Activated T-helper 17 cell treated with anti-CD3 and anti-CD28 coated beads, Interleukin-2, amount 50 U/mL, for 72 hours (primary cell): ENCODE results near the gene BNIP5. TPM values are rescaled to one million over a fixed set of nuclear protein-coding genes. Genes with fewer than 3 reads are reported as not detected.
"Not testable (repeated sequence)": the region's sequence is repeated elsewhere in the genome, so short reads cannot be mapped to it uniquely, and the experiment has no call there.

Experiments used
- ATAC-seq: fragments of 150-1000 bp; cut with Tn5 transposase; replicated peaks from 2 replicates; pipeline ENCODE4 v1.10.0; 2021; ENCODE audit warnings: mild to moderate bottlenecking, moderate library complexity
- H3K27ac Mint-ChIP-seq: one replicate; pipeline ENCODE4 v1.8.0; 2022; ENCODE audit warnings: mixed read lengths
- H3K27me3 Mint-ChIP-seq: one replicate; pipeline ENCODE4 v1.8.0; 2022; ENCODE audit warnings: mixed read lengths
- H3K36me3 Mint-ChIP-seq: one replicate; pipeline ENCODE4 v1.8.0; 2022; ENCODE audit warnings: low read depth, mild to moderate bottlenecking, mixed read lengths
- H3K4me1 Mint-ChIP-seq: one replicate; pipeline ENCODE4 v1.8.0; 2022; ENCODE audit warnings: mixed read lengths
- H3K4me3 Mint-ChIP-seq: one replicate; pipeline ENCODE4 v1.8.0; 2022; ENCODE audit warnings: mild to moderate bottlenecking, mixed read lengths
- H3K9me3 Mint-ChIP-seq: one replicate; pipeline ENCODE4 v1.8.0; 2022; ENCODE audit warnings: mixed read lengths
- total RNA-seq, 2 donors: library from RNA; stranded (reverse); gene quantifications; one replicate each; pipeline ENCODE4 v1.2.3, GENCODE V29; 2022

Gene BNIP5
- total RNA-seq, 2 donors from 2014 or later = not detected

GRCh38 chr6:36373368-36374019 lies 36.8 kb upstream of the BNIP5 start:
- peaks cover 6% of the 10 kb centered on the region for H3K36me3 Mint-ChIP-seq

DNA sequence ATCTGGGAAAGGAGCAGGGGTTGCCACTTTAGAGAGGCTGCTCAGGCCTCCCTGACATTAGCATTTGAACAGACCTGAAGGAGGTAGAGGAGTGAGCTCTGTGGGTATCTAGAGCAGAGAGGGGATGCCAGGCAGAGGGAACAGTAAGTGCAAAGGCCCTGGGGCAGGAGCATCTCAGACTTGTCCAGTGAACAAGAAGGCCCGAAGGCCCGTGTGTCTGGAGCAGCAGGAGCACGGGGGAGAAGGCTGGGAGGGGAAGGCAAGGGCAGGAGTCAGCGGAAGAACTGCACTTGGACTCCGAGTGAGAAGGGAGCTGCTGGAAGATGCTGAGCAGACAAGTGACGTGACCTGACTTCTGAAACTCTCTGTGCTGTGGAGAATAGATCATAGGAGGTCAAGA lies 35.4 kb upstream of the BNIP5 start:
- no peak for ATAC-seq
- no peaks in the 10 kb centered on the region for H3K4me1 Mint-ChIP-seq
- no peak overlapping the region for H3K27ac Mint-ChIP-seq
- H3K9me3 Mint-ChIP-seq = no peaks in the 10 kb centered on the region
- peaks cover 7% of the 10 kb centered on the region for H3K36me3 Mint-ChIP-seq
- H3K27me3 Mint-ChIP-seq = no peaks in the 10 kb centered on the region
- H3K4me3 Mint-ChIP-seq = no peak overlapping the region

More at GRCh38 chr6:36373368-36374019, 36.8 kb upstream of the BNIP5 start:
- Mint-ChIP-seq H3K4me3 (no peak overlapping the region), H3K27ac (no peak overlapping the region), H3K9me3 (no peaks in the 10 kb centered on the region), H3K4me1 (peaks cover 8% of the 10 kb centered on the region), H3K27me3 (no peaks in the 10 kb centered on the region)
- no peak for ATAC-seq

GRCh38 chr6:36371211-36371610 lies 34.5 kb upstream of the BNIP5 start:
- H3K4me1 Mint-ChIP-seq = no peaks in the 10 kb centered on the region
- ATAC-seq = no peak
- H3K27ac Mint-ChIP-seq = no peak overlapping the region
- peaks cover 7% of the 10 kb centered on the region for H3K36me3 Mint-ChIP-seq
- no peaks in the 10 kb centered on the region for H3K9me3 Mint-ChIP-seq
- H3K4me3 Mint-ChIP-seq = no peak overlapping the region
- H3K27me3 Mint-ChIP-seq = no peaks in the 10 kb centered on the region

- Mint-ChIP-seq H3K4me3 (no peak overlapping the region), H3K9me3 (no peaks in the 10 kb centered on the region), H3K36me3 (peaks cover 7% of the 10 kb centered on the region), H3K27me3 (no peaks in the 10 kb centered on the region), H3K4me1 (no peaks in the 10 kb centered on the region), H3K27ac (no peak overlapping the region)
- ATAC-seq = no peak
These were observed 34.0 kb upstream of the BNIP5 start for GRCh38 chr6:36370638-36371037.

- H3K36me3 Mint-ChIP-seq = peaks cover 7% of the 10 kb centered on the region
- no peaks in the 10 kb centered on the region for H3K27me3 Mint-ChIP-seq
- no peak overlapping the region for H3K4me3 Mint-ChIP-seq
- no peak for ATAC-seq
- H3K4me1 Mint-ChIP-seq = no peaks in the 10 kb centered on the region
- no peak overlapping the region for H3K27ac Mint-ChIP-seq
- H3K9me3 Mint-ChIP-seq = no peaks in the 10 kb centered on the region
These were observed 32.5 kb upstream of the BNIP5 start for GRCh38 chr6:36368921-36369865.

- H3K27ac Mint-ChIP-seq = no peak overlapping the region
- H3K4me3 Mint-ChIP-seq = no peak overlapping the region
- no peaks in the 10 kb centered on the region for H3K27me3 Mint-ChIP-seq
- peaks cover 7% of the 10 kb centered on the region for H3K36me3 Mint-ChIP-seq
- no peaks in the 10 kb centered on the region for H3K4me1 Mint-ChIP-seq
- no peaks in the 10 kb centered on the region for H3K9me3 Mint-ChIP-seq
- ATAC-seq = no peak
These were observed 31.7 kb upstream of the BNIP5 start for GRCh38 chr6:36368421-36368820.

DNA sequence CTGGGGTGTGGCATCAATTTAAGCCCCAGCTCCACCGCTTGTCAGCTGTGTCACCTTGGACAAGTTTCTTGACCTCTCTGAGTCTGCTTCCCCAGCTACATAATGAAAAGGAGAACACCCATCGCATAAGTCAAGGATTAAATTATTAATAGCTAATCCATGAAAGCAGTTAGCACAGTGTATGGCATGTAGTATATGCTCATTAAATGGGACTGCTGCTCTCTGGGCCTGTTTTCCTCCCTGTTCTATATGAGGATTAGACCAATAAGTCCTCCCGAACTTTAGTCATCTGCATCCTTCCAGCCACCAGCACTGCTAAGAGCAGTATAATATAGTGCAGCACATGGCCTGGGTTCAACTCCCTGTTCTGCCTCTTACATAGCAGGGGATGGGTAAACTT lies 31.1 kb upstream of the BNIP5 start:
- Mint-ChIP-seq H3K9me3 (no peaks in the 10 kb centered on the region), H3K27ac (no peak overlapping the region)

GRCh38 chr6:36364669-36365479 lies 28.2 kb upstream of the BNIP5 start:
- no peak overlapping the region for H3K27ac Mint-ChIP-seq
- ATAC-seq = peak; percentile 70

More for the DNA sequence above, 31.1 kb upstream of the BNIP5 start:
- no peak for ATAC-seq
- H3K27me3 Mint-ChIP-seq = no peaks in the 10 kb centered on the region
- no peak overlapping the region for H3K4me3 Mint-ChIP-seq
- H3K4me1 Mint-ChIP-seq = no peaks in the 10 kb centered on the region
- peaks cover 7% of the 10 kb centered on the region for H3K36me3 Mint-ChIP-seq

DNA sequence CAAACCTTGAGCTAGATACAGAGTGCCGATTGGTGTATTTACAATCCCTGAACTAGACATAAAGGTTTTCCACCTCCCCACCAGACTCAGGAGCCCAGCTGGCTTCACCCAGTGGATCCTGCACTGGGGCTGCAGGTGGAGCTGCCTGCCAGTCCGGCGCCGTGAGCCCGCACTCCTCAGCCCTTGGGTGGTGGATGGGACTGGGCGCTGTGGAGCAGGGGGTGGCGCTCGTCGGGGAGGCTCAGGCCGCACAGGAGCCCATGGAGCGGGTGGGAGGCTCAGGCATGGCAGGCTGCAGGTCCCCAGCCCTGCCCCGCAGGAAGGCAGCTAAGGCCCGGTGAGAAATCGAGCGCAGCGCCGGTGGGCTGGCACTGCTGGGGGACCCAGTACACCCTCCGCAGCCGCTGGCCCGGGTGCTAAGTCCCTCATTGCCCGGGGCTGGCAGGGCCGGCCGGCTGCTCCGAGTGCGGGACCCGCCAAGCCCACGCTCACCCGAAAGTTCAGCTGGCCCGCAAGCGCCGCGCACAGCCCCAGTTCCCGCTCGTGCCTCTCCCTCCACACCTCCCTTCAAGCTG lies 27.5 kb upstream of the BNIP5 start:
- not testable (repeated sequence) for H3K4me3 Mint-ChIP-seq, ATAC-seq, H3K9me3 Mint-ChIP-seq, H3K27ac Mint-ChIP-seq, H3K27me3 Mint-ChIP-seq, H3K36me3 Mint-ChIP-seq, H3K4me1 Mint-ChIP-seq

More at GRCh38 chr6:36364669-36365479, 28.2 kb upstream of the BNIP5 start:
- Mint-ChIP-seq H3K4me3 (no peak overlapping the region), H3K9me3 (no peaks in the 10 kb centered on the region), H3K4me1 (no peaks in the 10 kb centered on the region), H3K27me3 (no peaks in the 10 kb centered on the region), H3K36me3 (peaks cover 7% of the 10 kb centered on the region)

GRCh38 chr6:36363371-36363752 lies 26.7 kb upstream of the BNIP5 start:
- not testable (repeated sequence) for H3K36me3 Mint-ChIP-seq, ATAC-seq, H3K9me3 Mint-ChIP-seq, H3K4me3 Mint-ChIP-seq, H3K27ac Mint-ChIP-seq, H3K4me1 Mint-ChIP-seq, H3K27me3 Mint-ChIP-seq

GRCh38 chr6:36362551-36363370 lies 26.1 kb upstream of the BNIP5 start:
- H3K27ac Mint-ChIP-seq = no peak overlapping the region
- H3K4me3 Mint-ChIP-seq = no peak overlapping the region
- no peak for ATAC-seq
- H3K27me3 Mint-ChIP-seq = no peaks in the 10 kb centered on the region
- no peaks in the 10 kb centered on the region for H3K9me3 Mint-ChIP-seq
- no peaks in the 10 kb centered on the region for H3K36me3 Mint-ChIP-seq
- no peaks in the 10 kb centered on the region for H3K4me1 Mint-ChIP-seq

GRCh38 chr6:36361071-36361470 lies 24.4 kb upstream of the BNIP5 start:
- Mint-ChIP-seq H3K27ac (no peak overlapping the region), H3K4me1 (no peaks in the 10 kb centered on the region), H3K36me3 (no peaks in the 10 kb centered on the region), H3K9me3 (no peaks in the 10 kb centered on the region), H3K4me3 (no peak overlapping the region), H3K27me3 (peaks cover 5% of the 10 kb centered on the region)
- no peak for ATAC-seq

DNA sequence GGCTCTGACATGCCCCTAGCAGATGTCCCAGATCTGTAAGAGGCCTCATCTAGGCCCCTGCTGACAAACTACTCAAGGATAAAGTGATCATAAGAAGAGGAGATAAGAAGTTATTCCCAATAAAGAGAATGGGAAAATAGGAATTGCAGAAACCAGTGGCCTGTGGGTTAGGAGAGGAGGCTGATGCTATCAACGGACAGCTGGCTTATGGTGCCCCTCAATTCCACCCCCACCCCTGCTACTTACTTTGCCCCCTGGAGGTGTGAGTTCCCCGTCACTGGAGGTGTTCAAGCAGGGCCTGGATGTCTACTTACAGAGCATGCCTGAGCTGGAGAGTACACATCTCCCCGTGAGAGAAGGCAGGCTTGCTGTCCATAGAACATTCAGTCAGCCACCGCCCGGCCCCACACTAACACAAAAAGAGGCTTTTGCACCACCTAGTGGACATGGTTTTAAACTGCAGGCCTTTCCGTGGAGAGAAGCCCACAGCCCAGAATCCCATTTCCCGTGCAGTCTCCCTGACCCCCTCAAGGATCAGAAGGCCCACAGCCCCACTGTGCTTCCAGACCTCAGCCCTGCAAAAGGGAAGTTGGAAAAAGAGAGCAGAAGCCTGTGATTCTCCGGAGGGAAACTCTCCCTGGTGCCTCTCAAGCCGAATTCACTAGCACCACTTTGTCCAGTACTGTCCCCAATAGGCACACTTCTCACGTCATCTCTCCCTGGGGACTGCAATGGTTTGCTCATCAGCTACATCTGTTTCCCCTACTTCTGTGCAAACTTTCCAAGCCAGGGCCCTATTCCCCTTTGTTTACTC lies 23.8 kb upstream of the BNIP5 start:
- Mint-ChIP-seq H3K4me3 (no peak overlapping the region), H3K9me3 (no peaks in the 10 kb centered on the region), H3K27me3 (peaks cover 5% of the 10 kb centered on the region), H3K4me1 (peaks cover 6% of the 10 kb centered on the region), H3K36me3 (no peaks in the 10 kb centered on the region), H3K27ac (no peak overlapping the region)
- ATAC-seq = peak; percentile 65
